GM19455 (cell line): Measurements from ENCODE around the gene RARS1.

ENCODE experiments used
- ATAC-seq: cut with Tn5 transposase; IDR thresholded peaks from one replicate; pipeline ENCODE4 v1.9.1; 2021; ENCODE audit not compliant: unreplicated experiment

Gene RARS1

GRCh38 chr5:168553377-168554130 is 67.3 kb downstream of the RARS1 start:
- no peak for ATAC-seq

- ATAC-seq = no peak
These were observed 71.1 kb downstream of the RARS1 start for GRCh38 chr5:168557389-168557788.

DNA sequence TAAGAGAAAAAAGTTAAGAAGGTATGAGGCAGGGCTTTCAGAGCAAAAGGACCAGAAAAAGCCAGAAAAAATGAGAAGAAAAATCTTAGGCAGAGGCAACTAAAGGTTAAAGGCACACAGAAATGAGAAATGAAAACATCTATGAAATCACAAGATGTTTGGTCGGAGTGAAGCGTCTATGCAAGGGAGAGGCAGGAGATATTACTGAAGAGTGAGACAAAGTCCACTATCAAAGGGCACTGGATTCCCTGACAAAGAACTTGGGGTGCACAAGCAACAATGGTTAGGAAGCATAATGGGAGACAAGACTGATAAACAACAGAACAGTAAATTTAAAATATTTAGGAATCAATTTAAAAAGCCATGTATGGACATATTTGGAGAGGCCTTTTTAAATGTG is 76.0 kb downstream of the RARS1 start:
- ATAC-seq = no peak

DNA sequence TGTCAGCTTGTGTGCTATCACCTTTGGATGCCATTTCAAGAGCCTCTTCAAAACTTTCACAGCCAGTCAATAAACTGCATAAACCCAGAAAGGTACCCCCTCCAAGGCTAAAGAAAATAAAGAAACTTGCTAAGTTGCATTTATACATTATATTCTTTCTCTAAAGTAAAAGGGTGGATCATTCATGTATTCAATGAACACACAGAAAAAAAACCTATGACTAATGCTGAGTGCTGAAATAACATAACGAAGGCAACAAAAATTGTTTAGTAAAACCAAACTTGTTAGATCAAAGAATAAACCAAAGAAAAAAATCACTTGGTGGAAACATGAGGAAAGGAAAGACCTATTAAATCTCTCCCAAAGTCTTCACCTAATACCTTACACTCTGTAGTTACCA is 77.7 kb downstream of the RARS1 start:
- no peak for ATAC-seq

DNA sequence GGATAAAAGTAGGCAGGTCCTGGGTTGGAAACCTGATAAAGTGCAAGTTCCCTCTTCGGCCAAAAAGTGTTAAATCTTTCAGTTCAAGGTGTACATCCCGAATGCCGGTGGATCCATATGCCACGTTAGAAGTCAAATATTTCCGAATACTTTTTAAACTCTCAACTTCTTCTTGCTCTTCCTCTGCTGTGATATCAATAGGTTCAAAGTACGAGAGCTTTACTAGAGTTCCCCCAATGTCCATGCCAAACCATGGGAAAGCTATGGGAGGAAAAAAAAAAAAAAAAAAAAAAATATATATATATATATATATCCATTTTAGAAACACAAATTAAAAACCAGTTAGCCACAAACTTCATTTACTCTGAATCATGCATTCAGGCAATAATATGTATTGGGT is 82.5 kb downstream of the RARS1 start:
- ATAC-seq = no peak
